GM18907 (cell line): ENCODE data around the gene STAB1.

ENCODE experiments used
- ATAC-seq: cut with Tn5 transposase; IDR thresholded peaks from one replicate; pipeline ENCODE4 v1.9.1; 2021; ENCODE audit warnings: mild to moderate bottlenecking, moderate library complexity; ENCODE audit not compliant: unreplicated experiment

Gene STAB1

DNA sequence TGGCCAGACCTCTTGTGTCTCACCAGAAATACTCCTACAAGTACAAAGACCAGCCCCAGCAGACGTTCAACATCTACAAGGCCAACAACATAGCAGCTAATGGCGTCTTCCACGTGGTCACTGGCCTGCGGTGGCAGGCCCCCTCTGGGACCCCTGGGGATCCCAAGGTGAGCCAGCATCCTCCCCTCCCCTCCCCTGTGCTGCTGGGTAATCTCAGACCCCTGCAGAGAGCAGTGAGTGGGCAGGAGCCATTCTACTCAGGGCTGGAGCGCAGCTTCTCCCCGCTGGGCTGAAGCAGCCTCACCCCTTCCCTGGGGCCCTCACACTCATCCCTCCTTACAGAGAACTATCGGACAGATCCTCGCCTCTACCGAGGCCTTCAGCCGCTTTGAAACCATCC lies 9.8 kb downstream of the STAB1 start:
- ATAC-seq, result no peak

DNA sequence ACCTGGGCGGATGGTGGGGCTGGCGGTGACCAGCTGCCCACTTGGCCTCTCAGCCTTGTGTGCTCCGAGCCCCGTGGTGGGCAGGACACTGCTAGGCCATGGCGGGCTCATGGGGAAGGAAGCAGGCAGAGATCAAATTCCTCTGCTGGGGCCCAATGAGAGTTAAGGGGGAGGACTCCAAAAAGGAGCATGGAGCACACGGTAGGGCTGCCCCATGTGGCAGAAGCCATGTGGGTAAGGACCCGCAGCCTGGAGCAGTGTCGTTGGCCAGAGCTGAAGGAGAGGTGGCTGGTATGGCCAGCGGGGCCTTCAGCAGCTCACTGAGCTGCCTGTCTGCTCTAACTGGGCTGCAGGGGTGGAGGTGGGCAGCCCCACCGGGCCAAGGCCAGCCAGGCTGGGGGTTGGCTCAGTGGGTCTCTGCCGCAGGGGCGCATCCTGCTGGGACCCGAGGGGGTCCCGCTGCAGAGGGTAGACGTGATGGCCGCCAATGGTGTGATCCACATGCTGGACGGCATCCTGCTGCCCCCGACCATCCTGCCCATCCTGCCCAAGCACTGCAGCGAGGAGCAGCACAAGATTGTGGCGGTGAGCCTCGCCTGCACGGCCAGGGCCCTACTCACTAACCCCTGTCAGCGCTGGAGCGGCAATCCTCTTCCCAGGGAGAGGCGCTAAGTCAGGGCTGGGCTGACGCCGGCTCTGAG lies 11.3 kb downstream of the STAB1 start:
- ATAC-seq, result no peak

DNA sequence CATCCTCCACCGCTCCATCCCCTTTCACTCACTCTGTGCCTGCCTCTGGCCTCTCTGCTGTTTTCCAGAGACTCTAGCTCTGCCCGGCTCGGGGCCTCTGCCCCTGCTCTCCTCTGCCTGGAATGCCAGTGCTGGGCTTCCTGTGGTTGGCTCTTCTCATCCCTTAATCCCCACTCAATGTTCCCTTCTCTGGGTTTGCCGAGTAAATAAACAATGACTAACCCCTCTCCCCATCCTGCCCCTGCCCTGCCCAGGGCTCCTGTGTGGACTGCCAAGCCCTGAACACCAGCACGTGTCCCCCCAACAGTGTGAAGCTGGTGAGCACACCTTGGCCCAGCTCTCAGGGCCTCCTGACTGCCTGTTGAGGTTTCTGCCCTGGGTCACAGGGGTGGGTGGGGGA lies 12.2 kb downstream of the STAB1 start:
- ATAC-seq, result no peak

DNA sequence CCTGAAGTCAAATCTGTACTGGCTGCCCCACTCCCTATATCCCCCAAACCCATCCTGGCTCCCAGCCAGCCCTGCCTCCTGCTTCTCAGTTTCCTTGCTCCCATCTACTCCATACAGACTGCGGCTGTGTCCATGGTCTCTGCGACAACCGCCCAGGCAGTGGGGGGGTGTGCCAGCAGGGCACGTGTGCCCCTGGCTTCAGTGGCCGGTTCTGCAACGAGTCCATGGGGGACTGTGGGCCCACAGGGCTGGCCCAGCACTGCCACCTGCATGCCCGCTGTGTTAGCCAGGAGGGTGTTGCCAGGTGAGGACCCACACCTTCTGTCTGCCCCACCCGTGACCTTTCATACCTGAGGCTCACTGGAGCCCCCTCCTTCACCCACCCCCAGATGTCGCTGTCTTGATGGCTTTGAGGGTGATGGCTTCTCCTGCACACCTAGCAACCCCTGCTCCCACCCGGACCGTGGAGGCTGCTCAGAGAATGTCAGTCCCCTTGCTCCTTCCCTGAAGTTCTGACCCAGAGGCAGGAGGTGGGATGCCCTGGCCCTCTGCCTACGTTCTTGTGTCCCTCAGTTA lies 14.7 kb downstream of the STAB1 start:
- ATAC-seq, result no peak

DNA sequence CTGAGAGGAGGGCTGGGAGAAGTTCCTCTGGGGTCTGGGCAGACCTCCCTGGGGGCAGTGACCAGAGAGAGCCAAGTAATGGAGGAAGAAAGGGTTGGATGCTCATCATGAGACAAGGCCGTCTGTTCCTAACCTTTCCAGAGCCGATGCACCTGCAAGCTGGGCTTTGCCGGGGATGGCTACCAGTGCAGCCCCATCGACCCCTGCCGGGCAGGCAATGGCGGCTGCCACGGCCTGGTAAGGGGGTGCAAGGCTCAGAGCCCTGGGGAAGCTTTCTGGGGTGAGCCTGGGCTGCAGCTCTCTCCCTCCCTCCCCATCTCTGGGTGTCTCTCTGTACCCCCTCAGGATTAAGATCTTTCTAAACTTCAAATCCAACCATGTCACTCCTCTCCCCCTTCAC lies 16.4 kb downstream of the STAB1 start:
- no peak for ATAC-seq

DNA sequence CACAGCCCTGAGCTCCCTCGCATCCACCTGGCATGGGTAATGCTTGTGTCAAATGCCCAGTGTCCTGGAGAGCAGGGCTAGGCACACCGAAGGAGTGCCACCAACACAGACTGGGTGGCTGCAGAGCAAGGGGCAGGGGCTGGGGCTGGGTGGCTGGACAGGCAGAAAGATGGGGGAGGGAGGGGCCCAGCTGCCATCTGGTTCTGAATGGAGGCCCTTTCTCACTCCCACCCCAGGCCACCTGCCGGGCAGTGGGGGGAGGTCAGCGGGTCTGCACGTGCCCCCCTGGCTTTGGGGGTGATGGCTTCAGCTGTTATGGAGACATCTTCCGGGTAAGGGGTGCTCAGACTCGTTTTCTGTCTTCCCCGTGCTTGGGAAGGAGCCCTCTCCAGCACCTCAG lies 17.0 kb downstream of the STAB1 start:
- ATAC-seq, result no peak

DNA sequence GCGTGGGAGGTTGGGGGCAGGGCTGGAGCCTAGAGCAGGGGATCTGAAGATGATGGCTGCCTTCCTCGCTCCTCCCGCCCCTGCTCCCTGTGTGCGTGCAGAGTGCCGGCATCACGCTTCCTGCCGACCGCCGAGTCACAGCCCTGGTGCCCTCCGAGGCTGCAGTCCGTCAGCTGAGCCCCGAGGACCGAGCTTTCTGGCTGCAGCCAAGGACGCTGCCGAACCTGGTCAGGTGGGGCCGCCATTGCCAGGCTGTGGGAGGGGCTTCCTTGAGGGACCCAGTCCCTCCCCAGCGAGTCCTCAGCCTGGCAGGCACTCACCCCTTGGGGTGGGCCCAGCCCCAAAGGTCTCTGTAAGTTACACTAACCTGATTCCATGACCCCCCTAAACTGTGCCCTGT lies 17.6 kb downstream of the STAB1 start:
- ATAC-seq, result no peak

DNA sequence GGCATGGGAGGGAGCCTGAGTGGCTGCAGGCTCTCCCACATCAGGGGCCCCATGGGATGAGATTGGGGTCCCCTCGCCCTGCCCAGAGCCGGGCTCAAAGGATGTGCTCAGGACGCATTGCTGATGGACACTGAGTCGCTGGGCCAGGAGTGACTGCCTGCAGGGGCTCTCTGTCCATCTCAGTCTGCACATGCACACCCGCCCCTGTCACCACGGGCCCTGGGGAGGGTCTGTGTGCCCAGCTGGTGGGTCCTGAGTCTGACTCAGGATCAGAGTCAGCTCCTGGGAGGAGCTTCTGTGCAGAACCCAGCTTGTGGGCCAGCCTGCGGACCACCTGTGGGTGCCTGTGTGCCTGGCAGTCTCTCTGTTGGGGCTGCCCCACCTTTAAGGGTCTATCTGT lies 18.1 kb downstream of the STAB1 start:
- ATAC-seq, result no peak

DNA sequence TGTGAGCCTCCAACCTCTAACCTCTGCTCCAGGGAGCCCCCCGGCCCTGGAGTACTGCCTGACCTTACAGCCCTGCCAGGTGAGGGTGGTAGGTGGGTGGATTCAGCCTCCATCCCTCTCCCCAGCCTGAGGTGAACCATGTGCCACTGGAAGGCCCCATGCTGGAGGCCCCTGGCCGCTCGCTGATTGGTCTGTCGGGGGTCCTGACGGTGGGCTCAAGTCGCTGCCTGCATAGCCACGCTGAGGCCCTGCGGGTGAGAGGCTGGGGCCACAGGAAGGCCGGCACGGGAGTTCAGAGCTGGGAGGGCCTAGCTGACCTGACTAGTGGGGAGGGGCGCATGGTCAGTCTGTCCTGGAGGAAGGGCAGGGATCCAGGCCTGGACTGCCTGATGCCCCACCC lies 19.4 kb downstream of the STAB1 start:
- no peak for ATAC-seq

DNA sequence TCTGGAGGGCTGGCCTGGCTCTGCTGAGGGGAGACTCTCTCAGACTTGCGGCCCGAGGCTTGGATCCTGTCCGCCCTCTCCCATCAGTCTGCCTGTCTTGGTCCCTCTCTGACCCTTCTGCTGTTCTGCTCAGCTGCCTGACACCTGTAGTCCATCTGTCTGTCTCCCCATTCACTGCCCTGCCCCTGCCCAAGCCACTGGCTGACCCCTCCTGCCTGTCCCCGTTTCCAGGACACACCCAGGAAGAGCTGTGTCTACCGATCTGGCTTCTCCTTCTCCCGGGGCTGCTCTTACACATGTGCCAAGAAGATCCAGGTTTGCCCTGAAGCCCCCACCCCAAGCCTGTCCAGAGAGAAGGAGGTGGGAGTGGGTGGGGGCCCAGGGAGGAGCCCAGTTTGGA lies 20.1 kb downstream of the STAB1 start:
- ATAC-seq, result no peak

DNA sequence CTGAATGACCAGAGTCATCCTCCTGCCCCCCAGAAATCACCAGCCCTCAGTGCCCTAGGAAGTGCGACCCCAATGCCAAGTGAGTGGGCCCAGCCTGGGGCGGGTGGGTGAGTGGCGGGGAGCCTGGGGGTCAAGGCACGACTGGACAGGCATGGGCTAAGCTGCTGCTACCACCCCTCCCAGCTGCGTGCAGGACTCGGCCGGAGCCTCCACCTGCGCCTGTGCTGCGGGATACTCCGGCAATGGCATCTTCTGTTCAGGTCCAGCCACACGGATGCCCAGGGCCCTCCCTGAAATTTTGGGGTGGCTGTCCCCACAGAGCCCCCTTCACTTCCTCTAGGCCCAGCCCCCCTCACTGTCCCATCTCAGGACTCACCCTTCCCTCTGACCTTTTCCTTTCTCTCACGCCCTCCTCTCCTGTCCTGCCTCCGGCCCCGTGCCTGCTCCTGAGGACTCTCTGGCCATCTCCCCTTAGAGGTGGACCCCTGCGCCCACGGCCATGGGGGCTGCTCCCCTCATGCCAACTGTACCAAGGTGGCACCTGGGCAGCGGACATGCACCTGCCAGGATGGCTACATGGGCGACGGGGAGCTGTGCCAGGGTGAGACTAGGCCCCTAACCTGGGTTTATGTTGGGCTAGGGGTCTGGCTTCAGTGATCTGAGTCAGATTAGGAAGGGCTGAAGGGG lies 21.5 kb downstream of the STAB1 start:
- no peak for ATAC-seq

DNA sequence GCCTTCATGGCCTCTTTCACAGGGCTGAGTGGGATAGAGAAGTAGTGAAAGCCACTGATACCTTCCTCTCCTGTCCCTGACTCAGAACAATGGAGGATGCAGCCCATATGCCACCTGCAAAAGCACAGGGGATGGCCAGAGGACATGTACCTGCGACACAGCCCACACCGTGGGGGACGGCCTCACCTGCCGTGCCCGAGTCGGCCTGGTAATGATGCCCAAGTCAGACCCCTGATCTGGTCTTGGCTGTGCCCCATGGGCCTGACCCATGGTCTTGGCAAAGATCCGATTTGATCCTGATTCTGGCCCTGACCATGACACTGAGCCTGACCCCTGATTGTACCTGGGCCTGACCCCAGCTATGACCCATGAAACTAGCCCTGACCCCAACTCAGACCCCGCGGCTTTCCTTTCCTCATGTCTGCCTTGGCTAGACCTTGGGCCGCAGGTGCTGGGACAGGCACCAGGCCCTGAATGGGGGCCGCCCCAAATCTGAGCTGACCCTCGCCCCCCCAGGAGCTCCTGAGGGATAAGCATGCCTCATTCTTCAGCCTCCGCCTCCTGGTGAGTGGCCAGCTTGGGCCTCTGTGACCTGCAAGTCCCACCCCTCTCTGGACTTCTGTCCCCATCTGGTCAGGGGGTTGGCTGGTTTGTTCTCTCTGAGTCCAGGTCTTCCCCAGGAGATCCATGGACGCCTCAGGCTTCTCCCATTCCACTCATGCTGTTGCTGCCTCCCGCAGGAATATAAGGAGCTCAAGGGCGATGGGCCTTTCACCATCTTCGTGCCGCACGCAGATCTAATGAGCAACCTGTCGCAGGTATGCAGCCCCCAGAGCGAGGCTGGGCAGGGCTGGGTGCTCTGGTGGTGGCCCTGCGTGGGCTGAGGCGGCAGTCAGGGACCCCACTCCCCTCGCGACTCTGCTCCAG lies 22.9 kb downstream of the STAB1 start:
- no peak for ATAC-seq

DNA sequence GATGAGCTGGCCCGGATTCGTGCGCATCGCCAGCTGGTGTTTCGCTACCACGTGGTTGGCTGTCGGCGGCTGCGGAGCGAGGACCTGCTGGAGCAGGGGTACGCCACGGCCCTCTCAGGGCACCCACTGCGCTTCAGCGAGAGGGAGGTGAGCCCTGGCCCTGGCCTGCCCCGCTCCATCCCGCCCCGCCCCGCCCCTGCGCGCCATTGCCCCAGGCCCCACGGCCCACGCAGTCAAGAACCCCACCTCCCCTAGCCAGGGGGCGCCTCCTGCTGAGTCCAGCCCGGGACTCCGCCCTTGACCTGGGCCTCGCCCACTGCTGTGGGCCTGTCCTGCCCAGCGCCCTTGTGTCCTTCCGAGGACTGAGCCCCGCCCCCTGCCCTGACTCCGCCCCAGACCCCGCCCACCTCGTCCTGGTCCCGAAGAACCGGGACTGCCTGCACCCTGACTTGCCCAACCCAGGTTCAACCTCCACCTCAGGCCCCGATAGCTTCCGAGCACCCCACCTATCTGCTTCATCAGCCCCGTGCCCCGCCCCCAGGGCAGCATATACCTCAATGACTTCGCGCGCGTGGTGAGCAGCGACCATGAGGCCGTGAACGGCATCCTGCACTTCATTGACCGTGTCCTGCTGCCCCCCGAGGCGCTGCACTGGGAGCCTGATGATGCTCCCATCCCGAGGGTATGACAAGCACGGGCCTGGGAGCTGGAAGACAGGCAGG lies 23.7 kb downstream of the STAB1 start:
- no peak for ATAC-seq

DNA sequence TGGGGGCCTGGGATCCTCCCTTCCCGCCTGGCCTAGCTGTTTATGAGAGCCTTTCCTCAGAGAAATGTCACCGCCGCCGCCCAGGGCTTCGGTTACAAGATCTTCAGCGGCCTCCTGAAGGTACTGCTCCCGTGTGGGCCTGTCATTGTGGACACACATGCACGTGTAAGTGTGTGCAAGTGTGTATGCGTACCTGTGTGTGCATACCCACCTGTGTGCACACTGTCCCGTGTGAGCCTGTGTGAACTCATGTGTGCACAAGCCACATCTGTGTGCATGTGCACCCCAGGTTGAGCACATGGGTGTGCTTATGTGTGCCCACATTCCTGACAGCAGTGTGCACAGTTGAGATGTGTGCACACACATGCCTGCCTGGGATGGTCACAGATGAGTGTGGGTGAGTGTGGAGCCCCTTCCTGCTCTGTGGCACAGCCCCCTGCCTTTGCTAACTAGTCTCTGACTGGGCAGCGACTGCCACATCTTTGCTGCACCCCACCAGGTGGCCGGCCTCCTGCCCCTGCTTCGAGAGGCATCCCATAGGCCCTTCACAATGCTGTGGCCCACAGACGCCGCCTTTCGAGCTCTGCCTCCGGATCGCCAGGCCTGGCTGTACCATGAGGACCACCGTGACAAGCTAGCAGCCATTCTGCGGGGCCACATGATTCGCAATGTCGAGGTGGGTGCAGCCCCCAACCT lies 24.5 kb downstream of the STAB1 start:
- no peak for ATAC-seq

DNA sequence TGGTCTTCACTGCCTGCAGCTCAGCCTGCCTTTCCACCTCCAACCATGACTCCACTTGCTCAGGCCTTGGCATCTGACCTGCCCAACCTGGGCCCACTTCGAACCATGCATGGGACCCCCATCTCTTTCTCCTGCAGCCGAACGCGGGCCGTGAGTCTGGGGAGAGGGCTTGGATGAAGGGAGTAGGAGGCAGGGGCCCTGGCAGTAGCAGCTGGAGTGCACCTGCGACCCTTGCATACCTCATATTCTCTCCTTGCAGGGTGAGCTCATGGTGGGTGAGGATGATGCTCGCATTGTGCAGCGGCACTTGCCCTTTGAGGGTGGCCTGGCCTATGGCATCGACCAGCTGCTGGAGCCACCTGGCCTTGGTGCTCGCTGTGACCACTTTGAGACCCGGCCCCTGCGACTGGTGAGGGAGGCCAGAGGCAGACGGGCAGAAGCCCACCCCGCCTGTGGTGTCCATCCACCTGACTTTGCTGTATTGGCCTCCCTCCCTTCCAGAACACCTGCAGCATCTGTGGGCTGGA lies 25.1 kb downstream of the STAB1 start:
- ATAC-seq, result no peak

DNA sequence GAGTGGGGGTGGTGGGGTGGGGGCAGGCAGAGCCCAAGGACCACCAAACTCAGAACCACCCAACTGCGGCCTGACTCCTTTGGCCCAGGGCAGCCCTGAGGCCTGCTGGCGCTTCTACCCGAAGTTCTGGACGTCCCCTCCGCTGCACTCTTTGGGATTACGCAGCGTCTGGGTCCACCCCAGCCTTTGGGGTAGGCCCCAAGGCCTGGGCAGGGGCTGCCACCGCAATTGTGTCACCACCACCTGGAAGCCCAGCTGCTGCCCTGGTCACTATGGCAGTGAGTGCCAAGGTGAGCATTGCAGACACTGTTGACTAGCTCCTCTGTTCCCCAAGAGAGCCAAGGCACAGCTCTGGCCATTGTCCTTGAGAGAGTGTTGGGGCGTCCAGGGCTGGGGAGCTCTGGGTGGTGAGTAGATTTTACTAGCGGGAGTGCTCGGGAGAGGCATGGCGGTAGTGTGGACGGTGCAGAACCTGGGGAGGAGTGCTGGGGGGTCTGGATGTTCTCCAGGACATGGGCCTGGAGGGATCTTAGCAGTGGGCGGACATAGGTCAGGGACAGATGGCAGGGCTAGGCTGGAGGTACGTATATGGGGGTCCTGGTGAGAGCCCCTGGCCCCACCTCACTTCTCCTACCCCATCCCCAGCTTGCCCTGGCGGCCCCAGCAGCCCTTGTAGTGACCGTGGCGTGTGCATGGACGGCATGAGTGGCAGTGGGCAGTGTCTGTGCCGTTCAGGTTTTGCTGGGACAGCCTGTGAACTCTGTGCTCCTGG lies 25.8 kb downstream of the STAB1 start:
- no peak for ATAC-seq

DNA sequence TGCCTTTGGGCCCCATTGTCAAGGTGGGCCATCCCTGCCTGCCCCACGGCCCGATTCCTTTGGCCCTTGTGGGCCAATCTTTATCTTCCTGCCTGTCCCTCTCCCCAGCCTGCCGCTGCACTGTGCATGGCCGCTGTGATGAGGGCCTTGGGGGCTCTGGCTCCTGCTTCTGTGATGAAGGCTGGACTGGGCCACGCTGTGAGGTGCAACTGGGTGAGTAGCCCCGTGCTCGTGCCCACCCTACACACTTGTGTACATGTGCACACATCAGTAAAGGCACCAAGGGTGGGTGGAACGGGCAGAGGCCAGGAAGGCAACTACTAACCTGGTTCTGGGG lies 26.3 kb downstream of the STAB1 start:
- no peak for ATAC-seq

DNA sequence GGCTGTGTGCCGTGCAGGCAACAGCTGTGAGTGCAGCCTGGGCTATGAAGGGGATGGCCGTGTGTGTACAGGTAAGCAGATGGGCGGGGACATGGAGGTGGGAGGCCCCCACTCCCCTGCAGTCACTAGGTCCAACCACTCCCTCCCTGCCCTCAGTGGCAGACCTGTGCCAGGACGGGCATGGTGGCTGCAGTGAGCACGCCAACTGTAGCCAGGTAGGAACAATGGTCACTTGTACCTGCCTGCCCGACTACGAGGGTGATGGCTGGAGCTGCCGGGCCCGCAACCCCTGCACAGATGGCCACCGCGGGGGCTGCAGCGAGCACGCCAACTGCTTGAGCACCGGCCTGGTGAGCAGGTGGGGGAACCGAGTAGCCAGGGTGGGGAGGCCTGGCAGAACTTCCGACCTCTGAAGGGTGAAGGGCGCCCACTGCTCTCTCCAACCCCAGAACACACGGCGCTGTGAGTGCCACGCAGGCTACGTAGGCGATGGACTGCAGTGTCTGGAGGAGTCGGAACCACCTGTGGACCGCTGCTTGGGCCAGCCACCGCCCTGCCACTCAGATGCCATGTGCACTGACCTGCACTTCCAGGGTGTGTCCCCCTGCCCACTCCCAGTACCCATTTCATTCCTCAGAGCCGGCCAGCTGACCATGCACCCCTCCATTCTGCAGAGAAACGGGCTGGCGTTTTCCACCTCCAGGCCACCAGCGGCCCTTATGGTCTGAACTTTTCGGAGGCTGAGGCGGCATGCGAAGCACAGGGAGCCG lies 26.9 kb downstream of the STAB1 start:
- no peak for ATAC-seq
